Nephron (organoid): Measurements from ENCODE around the gene APBB2.

Experiments
- H3K27ac Mint-ChIP-seq, 3 experiments: 2 replicates each; pipeline ENCODE4 v1.8.0; 2020; ENCODE audit warnings: mixed read lengths in 3 of 3, mild to moderate bottlenecking in 2 of 3, moderate library complexity in 1 of 3
- H3K27me3 Mint-ChIP-seq: 2 replicates; pipeline ENCODE4 v1.8.0; 2021; ENCODE audit warnings: low read depth, mild to moderate bottlenecking, moderate library complexity, mixed read lengths
- H3K36me3 Mint-ChIP-seq: 2 replicates; pipeline ENCODE4 v1.8.0; 2020; ENCODE audit warnings: low read depth, mixed read lengths
- H3K4me1 Mint-ChIP-seq: 2 replicates; pipeline ENCODE4 v1.8.0; 2020; ENCODE audit warnings: mixed read lengths
- H3K4me3 Mint-ChIP-seq, 3 experiments: 2 replicates each; pipeline ENCODE4 v1.8.0; 2020; ENCODE audit warnings: mild to moderate bottlenecking in 3 of 3, mixed read lengths in 3 of 3, moderate library complexity in 2 of 3
- H3K9me3 Mint-ChIP-seq: 2 replicates; pipeline ENCODE4 v1.8.0; 2020; ENCODE audit warnings: mixed read lengths
- CTCF ChIP-seq, 3 experiments: fragments of 200-600 bp; sonication (generic); IDR thresholded peaks; one replicate each; pipeline ENCODE4 v1.5.0; 2021; ENCODE audit warnings: antibody characterized with exemption in 3 of 3; ENCODE audit not compliant: unreplicated experiment in 3 of 3

APBB2 gene

GRCh38 chr4:40940756-40941155 lies 273.6 kb downstream of the APBB2 start:
- no peak overlapping the region for H3K4me3 Mint-ChIP-seq
- TF ChIP-seq CTCF (IDR thresholded peaks at IDR 0.05; ENCODE audit: unreplicated experiment in 3 of 3), result no peak
- peaks cover 33% of the 10 kb centered on the region for H3K4me1 Mint-ChIP-seq
- peaks cover 22% of the 10 kb centered on the region for H3K36me3 Mint-ChIP-seq
- peak overlapping the region; percentile 67 to 91 (median 87) for H3K27ac Mint-ChIP-seq
- no peaks in the 10 kb centered on the region for H3K9me3 Mint-ChIP-seq
- H3K27me3 Mint-ChIP-seq, result no peaks in the 10 kb centered on the region

- Mint-ChIP-seq H3K36me3 (peaks cover 22% of the 10 kb centered on the region), H3K27ac (peak overlapping the region; percentile 67 to 91 (median 87)), H3K4me3 (peak overlapping the region in 1 of 3 experiments; percentile 42), H3K27me3 (no peaks in the 10 kb centered on the region), H3K4me1 (peaks cover 33% of the 10 kb centered on the region), H3K9me3 (no peaks in the 10 kb centered on the region)
- TF ChIP-seq CTCF (IDR thresholded peaks at IDR 0.05; ENCODE audit: unreplicated experiment in 3 of 3), result no peak
Observed at GRCh38 chr4:40940317-40940741, 274.0 kb downstream of the APBB2 start.

- H3K4me1 Mint-ChIP-seq, result peaks cover 36% of the 10 kb centered on the region
- H3K27ac Mint-ChIP-seq, result peak overlapping the region; percentile 67 to 91 (median 87)
- H3K36me3 Mint-ChIP-seq, result peaks cover 19% of the 10 kb centered on the region
- TF ChIP-seq CTCF (IDR thresholded peaks at IDR 0.05; ENCODE audit: unreplicated experiment in 3 of 3), result no peak
- H3K27me3 Mint-ChIP-seq, result no peaks in the 10 kb centered on the region
- no peaks in the 10 kb centered on the region for H3K9me3 Mint-ChIP-seq
- no peak overlapping the region for H3K4me3 Mint-ChIP-seq
Observed at GRCh38 chr4:40939856-40940255, 274.5 kb downstream of the APBB2 start.

GRCh38 chr4:40938337-40938736 lies 276.0 kb downstream of the APBB2 start:
- Mint-ChIP-seq H3K27me3 (no peaks in the 10 kb centered on the region), H3K36me3 (peaks cover 21% of the 10 kb centered on the region), H3K27ac (peak overlapping the region in 1 of 3 experiments; percentile 8), H3K9me3 (no peaks in the 10 kb centered on the region), H3K4me3 (no peak overlapping the region), H3K4me1 (peaks cover 47% of the 10 kb centered on the region)
- no peak for TF ChIP-seq CTCF (IDR thresholded peaks at IDR 0.05; ENCODE audit: unreplicated experiment in 3 of 3)

- peaks cover 14% of the 10 kb centered on the region for H3K36me3 Mint-ChIP-seq
- peaks cover 44% of the 10 kb centered on the region for H3K4me1 Mint-ChIP-seq
Observed at GRCh38 chr4:40937140-40937725, 277.1 kb downstream of the APBB2 start.

More at GRCh38 chr4:40937140-40937725, 277.1 kb downstream of the APBB2 start:
- Mint-ChIP-seq H3K4me3 (no peak overlapping the region), H3K27me3 (no peaks in the 10 kb centered on the region), H3K27ac (no peak overlapping the region), H3K9me3 (no peaks in the 10 kb centered on the region)
- no peak for TF ChIP-seq CTCF (IDR thresholded peaks at IDR 0.05; ENCODE audit: unreplicated experiment in 3 of 3)
